ENCODE measurements around the gene AKAP6. TPM values are rescaled to one million over a fixed set of nuclear protein-coding genes. Genes with fewer than 3 reads are reported as not detected.

Gene AKAP6
- total RNA-seq, 2 experiments from 2014 or later: 1.1 to 1.4 TPM

DNA sequence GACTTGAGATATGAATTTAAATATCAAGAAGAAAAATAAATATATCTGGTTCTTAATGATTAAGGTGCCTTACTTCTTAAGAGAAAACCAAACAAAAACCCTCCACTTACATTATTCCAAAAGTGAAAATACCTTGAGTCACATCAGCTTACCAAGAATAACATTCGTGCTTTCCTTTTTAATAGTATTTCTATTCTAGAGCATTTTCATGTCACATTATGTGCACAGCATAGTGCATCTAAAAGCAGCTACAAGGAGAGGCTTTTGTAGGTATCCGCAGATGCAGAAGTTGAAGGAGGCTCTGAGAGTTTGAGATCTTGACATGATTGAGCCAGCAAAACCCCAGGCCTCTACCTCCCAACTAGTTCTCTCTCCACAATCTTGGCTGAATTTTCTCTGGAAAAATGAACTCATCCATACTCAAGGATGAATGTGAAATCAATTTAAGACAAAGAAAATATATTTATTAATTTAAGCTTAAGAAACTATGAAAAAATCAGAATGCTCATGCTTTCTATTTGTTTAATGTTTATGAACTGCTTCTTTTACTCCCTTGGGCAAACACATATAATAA, 275.0 kb downstream of the AKAP6 start:
- no peaks in the 10 kb centered on the region for H3K27me3 Mint-ChIP-seq
- no peak for DNase-seq
- no peaks in the 10 kb centered on the region for H3K36me3 Mint-ChIP-seq (ENCODE audit: low read depth)
- CTCF ChIA-PET: no interaction called here
- no peaks in the 10 kb centered on the region for H3K9me3 Mint-ChIP-seq
- no peaks in the 10 kb centered on the region for H3K4me1 Mint-ChIP-seq
- H3K27ac Mint-ChIP-seq: no peak overlapping the region
- POLR2A ChIA-PET: no interaction called here
- H3K4me3 Mint-ChIP-seq: no peak overlapping the region

- ChIA-PET CTCF (no interaction called here), POLR2A (no interaction called here)
- no peaks in the 10 kb centered on the region for H3K9me3 Mint-ChIP-seq
- H3K27ac Mint-ChIP-seq: no peak overlapping the region
- H3K4me1 Mint-ChIP-seq: no peaks in the 10 kb centered on the region
- DNase-seq: no peak
- H3K36me3 Mint-ChIP-seq (ENCODE audit: low read depth): no peaks in the 10 kb centered on the region
- H3K27me3 Mint-ChIP-seq: no peaks in the 10 kb centered on the region
- no peak overlapping the region for H3K4me3 Mint-ChIP-seq
Observed at GRCh38 chr14:32606301-32606700, 277.2 kb downstream of the AKAP6 start.

GRCh38 chr14:32607399-32607798, 278.3 kb downstream of the AKAP6 start:
- Mint-ChIP-seq H3K27me3 (no peaks in the 10 kb centered on the region), H3K9me3 (no peaks in the 10 kb centered on the region), H3K4me1 (no peaks in the 10 kb centered on the region), H3K27ac (no peak overlapping the region), H3K4me3 (no peak overlapping the region), H3K36me3 (ENCODE audit: low read depth) (no peaks in the 10 kb centered on the region)
- no peak for DNase-seq
- ChIA-PET POLR2A (no interaction called here), CTCF (no interaction called here)

DNA sequence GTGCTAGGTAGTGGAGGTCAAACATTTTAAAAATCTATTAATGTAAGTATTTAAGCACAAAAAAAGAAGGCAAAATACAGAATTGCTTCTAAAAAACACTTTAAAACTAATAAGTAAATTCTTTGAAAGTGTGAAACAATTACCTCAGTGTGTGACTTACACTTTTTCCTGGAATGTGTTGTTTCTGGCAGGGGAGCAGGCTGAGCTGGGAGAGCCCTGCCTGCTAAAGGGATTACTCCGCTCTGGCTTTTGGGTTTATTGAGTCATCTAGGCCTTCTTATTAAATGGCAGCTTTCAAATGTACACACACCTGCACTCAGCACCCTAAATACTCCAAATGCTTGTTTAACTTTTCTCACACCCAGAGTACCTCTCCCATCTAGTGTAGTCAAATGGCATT, 279.8 kb downstream of the AKAP6 start:
- Mint-ChIP-seq H3K4me1 (no peaks in the 10 kb centered on the region), H3K36me3 (ENCODE audit: low read depth) (no peaks in the 10 kb centered on the region), H3K27me3 (no peaks in the 10 kb centered on the region), H3K27ac (no peak overlapping the region), H3K4me3 (no peak overlapping the region), H3K9me3 (no peaks in the 10 kb centered on the region)
- ChIA-PET POLR2A (no interaction called here), CTCF (no interaction called here)
- DNase-seq: no peak

GRCh38 chr14:32609388-32609787, 280.3 kb downstream of the AKAP6 start:
- H3K9me3 Mint-ChIP-seq: no peaks in the 10 kb centered on the region
- no peaks in the 10 kb centered on the region for H3K4me1 Mint-ChIP-seq
- H3K36me3 Mint-ChIP-seq (ENCODE audit: low read depth): no peaks in the 10 kb centered on the region
- no peak for DNase-seq
- POLR2A ChIA-PET: no interaction called here
- no peak overlapping the region for H3K4me3 Mint-ChIP-seq
- CTCF ChIA-PET: interaction anchor here (0.6 kb wide), 1 partner anchor 935 kb away, joined by 3 read pairs; no protein-coding TSS in a partner anchor
- no peaks in the 10 kb centered on the region for H3K27me3 Mint-ChIP-seq
- no peak overlapping the region for H3K27ac Mint-ChIP-seq

- ChIA-PET CTCF (no interaction called here), POLR2A (no interaction called here)
- no peak overlapping the region for H3K4me3 Mint-ChIP-seq
- H3K36me3 Mint-ChIP-seq (ENCODE audit: low read depth): no peaks in the 10 kb centered on the region
- no peaks in the 10 kb centered on the region for H3K4me1 Mint-ChIP-seq
- H3K27me3 Mint-ChIP-seq: no peaks in the 10 kb centered on the region
- H3K27ac Mint-ChIP-seq: no peak overlapping the region
- H3K9me3 Mint-ChIP-seq: no peaks in the 10 kb centered on the region
- DNase-seq: no peak
Observed at GRCh38 chr14:32611752-32612151, 282.7 kb downstream of the AKAP6 start.

- ChIA-PET POLR2A (no interaction called here), CTCF (no interaction called here)
- Mint-ChIP-seq H3K27me3 (peaks cover 2% of the 10 kb centered on the region), H3K27ac (no peak overlapping the region), H3K36me3 (ENCODE audit: low read depth) (no peaks in the 10 kb centered on the region), H3K4me1 (no peaks in the 10 kb centered on the region), H3K4me3 (no peak overlapping the region), H3K9me3 (no peaks in the 10 kb centered on the region)
- no peak for DNase-seq
Observed at GRCh38 chr14:32618991-32619390, 289.9 kb downstream of the AKAP6 start.

GRCh38 chr14:32620303-32620702, 291.2 kb downstream of the AKAP6 start:
- Mint-ChIP-seq H3K27ac (no peak overlapping the region), H3K4me3 (no peak overlapping the region), H3K27me3 (peaks cover 2% of the 10 kb centered on the region), H3K9me3 (no peaks in the 10 kb centered on the region), H3K4me1 (no peaks in the 10 kb centered on the region), H3K36me3 (ENCODE audit: low read depth) (no peaks in the 10 kb centered on the region)
- DNase-seq: no peak
- ChIA-PET POLR2A (no interaction called here), CTCF (no interaction called here)

DNA sequence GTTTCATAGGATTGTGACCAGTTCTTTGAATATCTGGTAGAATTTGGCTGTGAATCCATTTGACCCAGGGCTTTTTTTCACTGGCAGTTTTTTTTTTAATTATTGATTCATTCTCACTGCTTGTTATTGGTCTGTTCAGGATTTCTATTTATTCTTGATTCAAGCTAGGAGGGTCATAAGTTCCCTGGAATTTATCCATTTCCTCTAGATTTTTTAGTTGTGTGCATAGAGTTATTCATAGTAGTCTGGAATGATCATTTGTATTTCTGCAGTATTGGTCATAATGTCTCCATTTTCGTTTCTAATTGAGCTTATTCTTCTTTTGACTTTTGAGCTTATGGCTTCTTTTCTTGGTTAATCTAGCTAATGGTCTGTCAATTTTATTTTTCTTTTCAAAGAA, 291.6 kb downstream of the AKAP6 start:
- Mint-ChIP-seq H3K36me3 (ENCODE audit: low read depth) (no peaks in the 10 kb centered on the region), H3K27me3 (peaks cover 2% of the 10 kb centered on the region), H3K4me3 (no peak overlapping the region), H3K9me3 (no peaks in the 10 kb centered on the region), H3K27ac (no peak overlapping the region), H3K4me1 (no peaks in the 10 kb centered on the region)
- ChIA-PET CTCF (no interaction called here), POLR2A (no interaction called here)
- DNase-seq: no peak

DNA sequence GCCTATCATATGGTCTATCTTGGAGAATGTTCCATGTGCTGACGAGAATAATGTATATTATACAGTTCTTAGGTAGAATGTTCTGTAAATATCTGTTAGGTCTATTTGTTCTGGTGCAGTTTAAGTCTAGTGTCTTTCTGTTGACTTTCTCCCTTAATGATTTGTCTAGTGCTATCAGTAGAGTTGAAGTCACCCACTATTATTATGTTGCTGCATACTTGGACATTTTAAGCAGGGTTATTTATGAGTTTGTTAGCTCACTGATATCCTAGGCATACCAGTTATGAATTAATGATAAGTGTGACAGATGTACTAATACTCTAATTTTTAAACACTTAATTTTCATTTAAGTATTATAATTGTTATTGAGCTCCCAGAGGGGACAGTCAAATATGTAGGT, 292.5 kb downstream of the AKAP6 start:
- no peak for DNase-seq
- Mint-ChIP-seq H3K9me3 (peaks cover 1% of the 10 kb centered on the region), H3K4me3 (no peak overlapping the region), H3K36me3 (ENCODE audit: low read depth) (no peaks in the 10 kb centered on the region), H3K27ac (no peak overlapping the region), H3K4me1 (no peaks in the 10 kb centered on the region), H3K27me3 (peaks cover 2% of the 10 kb centered on the region)
- POLR2A ChIA-PET: no interaction called here
- CTCF ChIA-PET: no interaction called here

GRCh38 chr14:32622742-32623141, 293.6 kb downstream of the AKAP6 start:
- POLR2A ChIA-PET: no interaction called here
- no peaks in the 10 kb centered on the region for H3K4me1 Mint-ChIP-seq
- peaks cover 2% of the 10 kb centered on the region for H3K9me3 Mint-ChIP-seq
- no peaks in the 10 kb centered on the region for H3K36me3 Mint-ChIP-seq (ENCODE audit: low read depth)
- CTCF ChIA-PET: no interaction called here
- no peak for DNase-seq
- H3K27me3 Mint-ChIP-seq: peaks cover 2% of the 10 kb centered on the region
- H3K27ac Mint-ChIP-seq: no peak overlapping the region
- no peak overlapping the region for H3K4me3 Mint-ChIP-seq

DNA sequence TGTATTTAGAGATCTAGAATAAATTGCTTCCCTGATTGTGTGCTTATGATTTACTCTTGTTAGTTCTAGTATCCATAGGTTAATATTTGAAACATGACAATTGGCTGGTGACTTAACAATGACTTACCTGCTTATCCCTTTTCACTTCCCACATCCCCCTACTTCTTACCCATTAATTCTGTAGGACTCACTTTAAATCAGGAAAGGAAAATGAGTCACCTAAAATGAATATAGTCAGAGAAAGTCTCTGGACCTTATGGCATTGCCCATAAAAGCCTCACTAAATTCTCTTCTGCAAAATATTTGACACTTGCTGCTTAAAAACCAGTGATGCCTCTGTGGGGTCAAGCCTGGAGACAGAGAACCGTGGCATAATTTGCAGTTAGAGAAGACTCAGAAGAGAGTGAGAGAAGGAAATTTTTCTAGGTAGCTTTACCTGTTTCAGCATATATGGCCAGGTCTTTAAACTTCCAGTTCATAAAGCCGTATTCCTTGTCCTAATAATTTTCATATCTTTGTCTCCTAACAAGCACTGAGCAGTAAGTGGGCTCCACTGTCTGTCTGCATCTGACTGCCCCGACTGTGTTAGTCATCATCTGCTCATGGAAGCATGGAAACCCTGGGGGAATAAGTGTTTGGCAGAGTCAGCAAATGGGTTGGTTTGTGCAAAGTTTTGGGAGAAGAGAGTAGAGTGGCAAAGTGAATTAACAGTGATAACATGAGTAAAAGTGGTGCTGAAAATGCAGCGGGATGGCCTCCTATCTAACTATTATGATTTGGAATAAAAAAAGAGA, 294.4 kb downstream of the AKAP6 start:
- H3K9me3 Mint-ChIP-seq: peaks cover 2% of the 10 kb centered on the region

DNA sequence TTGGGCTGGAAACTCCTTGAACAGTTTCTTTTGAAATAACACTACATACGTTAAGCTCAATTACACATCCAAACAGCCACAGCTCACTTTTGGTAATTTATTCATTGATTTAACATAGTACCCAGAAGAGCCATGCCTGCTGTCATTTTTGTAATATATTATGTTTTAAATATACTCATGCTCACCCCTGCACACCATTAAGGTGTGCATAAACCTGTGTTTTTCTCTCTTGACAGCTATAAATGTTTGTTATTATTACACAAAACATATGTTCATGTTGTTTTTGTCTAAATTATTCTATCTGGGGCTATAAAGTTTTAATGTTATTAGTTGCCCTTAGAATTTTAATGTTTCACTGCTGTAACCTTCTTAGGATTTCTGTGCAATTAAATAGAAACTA, 296.1 kb downstream of the AKAP6 start:
- H3K4me3 Mint-ChIP-seq: no peak overlapping the region
- H3K36me3 Mint-ChIP-seq (ENCODE audit: low read depth): no peaks in the 10 kb centered on the region
- no peaks in the 10 kb centered on the region for H3K4me1 Mint-ChIP-seq
- DNase-seq: no peak
- ChIA-PET POLR2A (no interaction called here), CTCF (interaction anchor here (0.6 kb wide), 1 partner anchor 1167 kb away, joined by 5 read pairs; no protein-coding TSS in a partner anchor)
- peaks cover 2% of the 10 kb centered on the region for H3K9me3 Mint-ChIP-seq
- H3K27ac Mint-ChIP-seq: no peak overlapping the region
- peaks cover 2% of the 10 kb centered on the region for H3K27me3 Mint-ChIP-seq

More for the DNA sequence above, 294.4 kb downstream of the AKAP6 start:
- Mint-ChIP-seq H3K36me3 (ENCODE audit: low read depth) (no peaks in the 10 kb centered on the region), H3K27me3 (peaks cover 2% of the 10 kb centered on the region), H3K4me1 (no peaks in the 10 kb centered on the region), H3K27ac (no peak overlapping the region), H3K4me3 (no peak overlapping the region)
- ChIA-PET CTCF (no interaction called here), POLR2A (no interaction called here)
- DNase-seq: no peak

GRCh38 chr14:32627545-32628298, 298.6 kb downstream of the AKAP6 start:
- DNase-seq: no peak
- Mint-ChIP-seq H3K27me3 (peaks cover 2% of the 10 kb centered on the region), H3K4me1 (no peaks in the 10 kb centered on the region), H3K36me3 (ENCODE audit: low read depth) (no peaks in the 10 kb centered on the region), H3K27ac (no peak overlapping the region), H3K4me3 (no peak overlapping the region), H3K9me3 (peaks cover 2% of the 10 kb centered on the region)
- ChIA-PET CTCF (no interaction called here), POLR2A (no interaction called here)
